Measurements from ENCODE around the gene TUBGCP6.
A peak's percentile ranks its signal among the peaks of the same experiment; 100 is the strongest.

Gene TUBGCP6

DNA sequence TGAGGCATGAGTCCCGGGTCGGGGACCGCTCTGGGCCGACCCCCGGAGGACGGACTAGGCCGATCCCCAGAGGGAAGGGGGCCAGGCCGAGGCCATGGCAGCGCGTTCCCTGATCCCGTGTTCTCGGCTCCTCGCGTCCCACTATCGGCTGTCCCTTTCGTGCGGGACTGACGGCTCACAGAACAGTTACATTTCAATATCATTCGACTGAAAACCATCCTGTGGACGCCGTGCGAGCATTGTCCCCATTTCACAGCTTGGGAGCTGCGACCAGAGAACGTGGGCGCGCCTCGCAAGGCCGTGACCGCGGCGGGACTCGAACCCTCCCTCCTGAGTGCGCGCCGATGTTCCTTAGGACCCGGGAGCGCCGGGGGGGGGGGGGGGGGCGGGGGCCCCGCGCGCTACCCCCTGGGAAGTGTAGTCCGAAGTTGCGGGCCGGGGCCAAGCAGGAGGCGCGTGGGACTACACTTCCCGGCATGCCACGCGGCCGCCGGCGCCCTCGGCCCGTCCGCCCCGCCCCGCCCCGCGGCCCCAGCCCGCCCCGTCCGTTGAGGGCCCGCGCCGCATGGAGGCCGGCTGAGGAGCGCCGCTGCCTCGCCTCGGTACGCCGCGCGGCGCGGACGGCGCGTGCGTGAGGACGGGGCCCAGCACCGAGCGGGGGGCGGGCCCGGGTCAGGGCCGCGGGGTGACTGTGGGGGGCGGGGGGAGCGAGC lies 59.3 kb downstream of the TUBGCP6 start, which contains the start of gene TRABD:
TRABD (plus strand) TSS at position 539 of the 713 bp plus-strand sequence. CDS start 7,148 bp downstream, outside the sequence.
- Histone ChIP-seq H3K27ac (ENCODE audit: low read length) (no peak within 1 kb of the TSS), H3K4me3 (ENCODE audit: low read depth in 1 of 2, low read length in 2 of 2) (peak within 1 kb of the TSS; percentile 52 to 73), H3K36me3 (ENCODE audit: control insufficient read depth in 1 of 2, insufficient read depth in 2 of 2, low read length in 2 of 2) (no peaks in the 10 kb centered on the region), H3K27me3 (ENCODE audit: low read depth, low read length) (no peaks in the 10 kb centered on the region), H3K4me1 (ENCODE audit: control insufficient read depth in 1 of 2, insufficient read depth in 2 of 2, low read length in 2 of 2) (peaks cover 3 to 46% of the 10 kb centered on the region in 2 donors), H3K9me3 (ENCODE audit: control insufficient read depth in 1 of 2, low read length in 2 of 2) (no peaks in the 10 kb centered on the region)

- H3K27ac ChIP-seq (ENCODE audit: low read length), result no peak overlapping the region
- H3K27me3 ChIP-seq (ENCODE audit: low read depth, low read length), result no peaks in the 10 kb centered on the region
- H3K36me3 ChIP-seq (ENCODE audit: control insufficient read depth in 1 of 2, insufficient read depth in 2 of 2, low read length in 2 of 2), result no peaks in the 10 kb centered on the region
These were observed 59.9 kb downstream of the TUBGCP6 start for GRCh38 chr22:50184902-50185374.

GRCh38 chr22:50184004-50184901 lies 60.6 kb downstream of the TUBGCP6 start:
- no peak overlapping the region for H3K27ac ChIP-seq (ENCODE audit: low read length)
- no peaks in the 10 kb centered on the region for H3K9me3 ChIP-seq (ENCODE audit: control insufficient read depth in 1 of 2, low read length in 2 of 2)
- H3K27me3 ChIP-seq (ENCODE audit: low read depth, low read length), result peaks cover 5% of the 10 kb centered on the region
- peak overlapping the region in 1 of 2 donors; percentile 68 for H3K4me3 ChIP-seq (ENCODE audit: low read depth in 1 of 2, low read length in 2 of 2)
- H3K36me3 ChIP-seq (ENCODE audit: control insufficient read depth in 1 of 2, insufficient read depth in 2 of 2, low read length in 2 of 2), result no peaks in the 10 kb centered on the region
- peaks cover 3 to 33% of the 10 kb centered on the region in 2 donors for H3K4me1 ChIP-seq (ENCODE audit: control insufficient read depth in 1 of 2, insufficient read depth in 2 of 2, low read length in 2 of 2)

More at GRCh38 chr22:50184902-50185374, 59.9 kb downstream of the TUBGCP6 start:
- peaks cover 3 to 40% of the 10 kb centered on the region in 2 donors for H3K4me1 ChIP-seq (ENCODE audit: control insufficient read depth in 1 of 2, insufficient read depth in 2 of 2, low read length in 2 of 2)
- H3K4me3 ChIP-seq (ENCODE audit: low read depth in 1 of 2, low read length in 2 of 2), result peak overlapping the region; percentile 52 to 68
- no peaks in the 10 kb centered on the region for H3K9me3 ChIP-seq (ENCODE audit: control insufficient read depth in 1 of 2, low read length in 2 of 2)

DNA sequence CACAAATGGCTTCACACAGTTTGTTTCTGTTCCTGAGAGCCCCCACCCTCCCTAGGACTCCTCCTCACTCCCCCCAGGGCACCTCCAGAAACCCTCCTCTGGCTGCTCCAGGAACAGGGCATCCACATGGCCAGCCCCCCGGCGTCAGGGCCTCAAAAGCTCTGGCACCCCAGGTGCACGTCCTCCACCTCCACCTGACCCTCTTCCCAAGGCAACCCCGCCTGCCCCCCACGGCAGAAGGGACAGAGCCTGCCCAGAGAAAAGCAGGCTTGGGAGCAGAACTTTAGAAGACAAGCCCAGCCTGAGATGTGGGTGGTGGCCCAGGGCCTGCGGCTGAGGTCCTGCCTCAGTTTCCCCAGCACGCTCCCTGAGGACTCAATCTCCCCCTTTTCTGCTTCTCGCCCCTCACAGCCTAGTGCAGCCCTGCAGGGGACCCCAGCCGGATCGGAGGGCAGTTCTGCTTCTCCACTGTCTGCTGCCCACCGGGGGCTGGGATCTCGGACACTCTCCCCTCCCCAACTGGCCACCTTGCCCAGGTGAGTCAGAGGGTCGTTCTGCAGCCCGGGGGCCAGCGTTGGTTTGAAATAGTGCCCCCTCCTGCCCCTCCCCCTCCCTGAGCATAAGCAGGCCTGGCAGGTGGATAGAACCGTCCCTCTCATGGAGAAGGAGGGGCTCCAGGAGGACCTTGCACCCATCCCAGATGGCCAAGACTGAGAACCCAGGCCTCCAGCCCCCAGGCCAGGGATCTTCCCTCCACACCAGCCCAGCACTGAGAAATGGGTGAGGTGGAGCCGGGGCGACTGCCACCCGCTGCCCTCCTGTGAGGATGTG lies 61.5 kb downstream of the TUBGCP6 start:
- Histone ChIP-seq H3K27ac (ENCODE audit: low read length) (no peak overlapping the region), H3K36me3 (ENCODE audit: control insufficient read depth in 1 of 2, insufficient read depth in 2 of 2, low read length in 2 of 2) (no peaks in the 10 kb centered on the region), H3K4me3 (ENCODE audit: low read depth in 1 of 2, low read length in 2 of 2) (no peak overlapping the region), H3K27me3 (ENCODE audit: low read depth, low read length) (peaks cover 9% of the 10 kb centered on the region), H3K4me1 (ENCODE audit: control insufficient read depth in 1 of 2, insufficient read depth in 2 of 2, low read length in 2 of 2) (peaks cover 3 to 29% of the 10 kb centered on the region in 2 donors), H3K9me3 (ENCODE audit: control insufficient read depth in 1 of 2, low read length in 2 of 2) (no peaks in the 10 kb centered on the region)

GRCh38 chr22:50182176-50183081 lies 62.4 kb downstream of the TUBGCP6 start:
- Histone ChIP-seq H3K27me3 (ENCODE audit: low read depth, low read length) (peaks cover 9% of the 10 kb centered on the region), H3K4me3 (ENCODE audit: low read depth in 1 of 2, low read length in 2 of 2) (no peak overlapping the region), H3K9me3 (ENCODE audit: control insufficient read depth in 1 of 2, low read length in 2 of 2) (no peaks in the 10 kb centered on the region), H3K4me1 (ENCODE audit: control insufficient read depth in 1 of 2, insufficient read depth in 2 of 2, low read length in 2 of 2) (peaks cover 3 to 29% of the 10 kb centered on the region in 2 donors), H3K36me3 (ENCODE audit: control insufficient read depth in 1 of 2, insufficient read depth in 2 of 2, low read length in 2 of 2) (no peaks in the 10 kb centered on the region), H3K27ac (ENCODE audit: low read length) (no peak overlapping the region)

- no peaks in the 10 kb centered on the region for H3K9me3 ChIP-seq (ENCODE audit: control insufficient read depth in 1 of 2, low read length in 2 of 2)
- H3K27me3 ChIP-seq (ENCODE audit: low read depth, low read length), result peaks cover 12% of the 10 kb centered on the region
- H3K4me1 ChIP-seq (ENCODE audit: control insufficient read depth in 1 of 2, insufficient read depth in 2 of 2, low read length in 2 of 2), result peaks cover 3 to 19% of the 10 kb centered on the region in 2 donors
- H3K36me3 ChIP-seq (ENCODE audit: control insufficient read depth in 1 of 2, insufficient read depth in 2 of 2, low read length in 2 of 2), result no peaks in the 10 kb centered on the region
- no peak overlapping the region for H3K4me3 ChIP-seq (ENCODE audit: low read depth in 1 of 2, low read length in 2 of 2)
- no peak overlapping the region for H3K27ac ChIP-seq (ENCODE audit: low read length)
These were observed 63.9 kb downstream of the TUBGCP6 start for GRCh38 chr22:50180727-50181521.

DNA sequence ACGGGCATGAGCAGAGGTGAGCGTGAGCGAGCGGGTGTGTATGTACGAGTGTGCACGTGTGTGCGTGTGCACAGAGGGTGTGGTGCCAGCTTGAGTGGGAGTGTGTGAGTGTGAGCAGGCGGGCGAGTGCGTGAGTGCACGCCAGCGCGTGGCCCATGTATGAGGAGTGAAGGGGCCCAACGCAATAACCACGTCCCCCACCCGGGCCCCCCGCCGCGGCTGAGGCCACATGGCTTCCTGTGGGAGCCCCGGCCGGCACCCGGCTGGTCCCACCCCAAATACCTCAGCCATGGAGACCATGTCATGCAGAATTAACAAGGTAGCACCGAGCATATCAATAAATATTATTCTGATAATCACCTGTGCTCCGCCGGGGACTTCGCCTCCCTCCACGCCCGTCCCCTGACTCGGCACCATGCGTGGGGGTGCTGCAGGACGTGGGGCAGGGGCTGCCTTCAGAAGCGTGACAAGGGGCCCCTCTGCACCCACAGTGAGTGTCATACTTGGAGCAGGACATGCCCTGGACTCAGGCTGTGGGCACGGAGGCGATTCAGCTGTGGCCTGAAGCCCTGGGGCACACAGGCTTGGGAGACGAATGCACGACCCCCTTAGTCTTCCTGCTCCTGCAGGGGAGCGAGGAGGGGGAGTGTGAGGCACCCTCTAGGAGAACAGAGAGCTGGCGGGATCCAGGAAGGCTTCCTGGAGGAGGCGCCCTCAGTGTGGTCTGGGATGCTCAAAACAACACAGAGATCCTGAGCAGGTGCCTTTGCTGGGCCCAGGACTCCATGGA lies 64.7 kb downstream of the TUBGCP6 start:
- H3K27me3 ChIP-seq (ENCODE audit: low read depth, low read length), result peaks cover 12% of the 10 kb centered on the region
- H3K36me3 ChIP-seq (ENCODE audit: control insufficient read depth in 1 of 2, insufficient read depth in 2 of 2, low read length in 2 of 2), result no peaks in the 10 kb centered on the region
- peaks cover 3 to 17% of the 10 kb centered on the region in 2 donors for H3K4me1 ChIP-seq (ENCODE audit: control insufficient read depth in 1 of 2, insufficient read depth in 2 of 2, low read length in 2 of 2)
- H3K9me3 ChIP-seq (ENCODE audit: control insufficient read depth in 1 of 2, low read length in 2 of 2), result no peaks in the 10 kb centered on the region
- H3K27ac ChIP-seq (ENCODE audit: low read length), result no peak overlapping the region
- no peak overlapping the region for H3K4me3 ChIP-seq (ENCODE audit: low read depth in 1 of 2, low read length in 2 of 2)

- Histone ChIP-seq H3K36me3 (ENCODE audit: control insufficient read depth in 1 of 2, insufficient read depth in 2 of 2, low read length in 2 of 2) (no peaks in the 10 kb centered on the region), H3K9me3 (ENCODE audit: control insufficient read depth in 1 of 2, low read length in 2 of 2) (no peaks in the 10 kb centered on the region), H3K27me3 (ENCODE audit: low read depth, low read length) (peaks cover 12% of the 10 kb centered on the region), H3K4me3 (ENCODE audit: low read depth in 1 of 2, low read length in 2 of 2) (no peak overlapping the region), H3K4me1 (ENCODE audit: control insufficient read depth in 1 of 2, insufficient read depth in 2 of 2, low read length in 2 of 2) (peaks cover 3 to 7% of the 10 kb centered on the region in 2 donors), H3K27ac (ENCODE audit: low read length) (no peak overlapping the region)
These were observed 65.7 kb downstream of the TUBGCP6 start for GRCh38 chr22:50178871-50179869.

Measured in muscle layer of duodenum (tissue), 2 donors.